RKO (cell line): ENCODE measurements around the gene CHAT.

Source experiments
- DNase-seq: peaks from one replicate; pipeline ENCODE4 v3.0.0-alpha.2; 2016; ENCODE audit warnings: low spot score

CHAT gene

DNA sequence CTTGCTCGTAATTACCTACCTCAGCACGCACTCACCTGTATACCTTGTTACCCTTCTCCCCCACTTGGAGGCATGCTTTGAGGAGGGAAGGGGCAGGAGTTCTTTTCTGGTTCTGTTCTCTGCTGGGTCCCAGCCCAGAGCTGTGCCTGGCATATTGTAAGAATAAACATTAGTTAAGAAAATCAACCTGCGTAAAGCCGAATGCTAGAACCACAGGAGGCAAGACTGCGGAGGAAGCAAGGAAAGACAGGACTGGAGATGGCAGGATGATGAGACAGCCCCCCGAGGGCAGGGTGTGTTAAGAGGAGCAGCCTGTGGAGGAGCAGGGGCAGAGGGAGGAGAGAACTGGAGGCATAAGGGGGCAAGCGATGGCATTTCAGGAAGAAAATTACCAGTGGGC, 75.1 kb downstream of the CHAT start:
- DNase-seq, result no peak

- DNase-seq, result no peak
These were observed 76.2 kb downstream of the CHAT start for GRCh38 chr10:49689882-49690510.

- DNase-seq, result no peak
These were observed 77.0 kb downstream of the CHAT start for GRCh38 chr10:49690698-49691356.

DNA sequence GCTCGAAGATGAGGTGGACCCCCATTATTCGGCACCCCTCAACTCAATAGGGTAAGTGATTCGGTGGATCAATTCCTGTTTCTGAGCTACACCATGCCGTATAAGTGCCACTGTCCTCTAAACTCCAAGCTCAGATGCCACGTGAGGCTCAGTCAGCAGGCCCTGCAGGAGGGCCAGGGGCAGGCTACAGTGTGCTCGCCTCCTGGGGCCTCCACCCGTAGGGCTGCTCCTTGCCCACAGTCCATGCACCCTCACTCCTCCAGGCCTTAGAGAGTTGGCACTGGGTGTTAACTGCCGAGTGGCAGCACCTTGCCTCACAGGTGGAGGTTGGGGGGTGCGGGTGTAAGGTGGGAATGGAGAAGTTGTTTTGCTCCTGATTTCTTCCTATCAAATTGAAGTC, 77.8 kb downstream of the CHAT start:
- DNase-seq, result no peak

GRCh38 chr10:49694466-49694865, 80.6 kb downstream of the CHAT start:
- no peak for DNase-seq

DNA sequence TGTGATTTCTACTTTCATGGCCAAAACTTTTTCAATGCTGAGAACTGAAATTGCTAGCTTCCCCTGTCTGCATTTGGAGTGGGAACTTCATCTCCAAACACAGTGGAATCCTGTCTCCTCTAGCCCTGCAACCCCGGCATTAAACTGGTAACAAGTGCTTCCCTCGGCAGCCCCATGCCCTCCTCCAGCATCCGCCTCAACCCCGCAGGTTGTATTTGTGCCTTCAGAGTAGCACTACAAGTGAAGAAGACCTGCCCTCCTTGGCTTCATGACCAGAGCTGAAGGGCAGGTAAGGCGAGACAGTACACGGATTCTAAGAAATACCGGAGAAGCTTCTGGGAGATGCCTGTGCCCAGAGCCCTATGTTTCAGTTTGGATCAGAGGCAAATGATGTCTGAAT, 82.5 kb downstream of the CHAT start:
- DNase-seq, result no peak

- no peak for DNase-seq
These were observed 84.8 kb downstream of the CHAT start for GRCh38 chr10:49698679-49699078.

DNA sequence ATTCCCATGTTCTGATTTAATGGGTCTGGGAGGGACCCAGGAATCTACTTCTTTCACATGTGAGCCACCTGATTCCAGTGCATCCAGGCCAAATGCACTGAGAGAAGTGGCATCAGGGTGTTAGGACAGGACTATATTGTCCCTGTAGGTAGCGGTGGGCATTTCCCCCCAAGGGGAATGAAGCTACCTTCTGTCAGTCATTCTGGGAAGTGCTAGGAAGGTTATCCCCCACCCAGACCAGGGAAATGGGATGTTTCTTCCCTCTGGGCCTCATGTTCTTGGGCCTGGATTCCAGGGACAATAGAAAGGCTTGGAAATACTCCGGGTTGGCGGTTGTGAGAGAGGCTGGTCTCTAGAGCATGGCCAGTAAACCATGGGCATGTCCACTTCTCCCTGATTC, 86.4 kb downstream of the CHAT start:
- no peak for DNase-seq

DNA sequence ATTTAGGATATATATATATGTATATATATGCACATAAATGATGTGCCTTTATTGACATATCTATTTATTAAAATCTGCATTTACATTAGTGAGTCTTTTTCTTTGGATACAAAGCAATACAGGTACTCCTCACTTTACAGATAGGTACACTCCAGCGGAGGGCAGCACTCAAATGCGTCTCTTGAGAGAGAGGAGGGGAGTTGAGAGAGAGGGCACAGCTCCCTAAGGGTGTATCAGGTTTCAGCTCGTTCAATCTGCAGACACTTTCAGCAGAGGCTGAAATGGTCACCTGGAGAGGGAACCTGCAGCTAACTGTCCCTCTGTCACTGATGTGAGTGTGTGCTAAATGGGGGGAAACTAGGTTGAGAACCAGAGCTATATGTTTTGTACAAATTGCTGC, 87.2 kb downstream of the CHAT start:
- no peak for DNase-seq

DNA sequence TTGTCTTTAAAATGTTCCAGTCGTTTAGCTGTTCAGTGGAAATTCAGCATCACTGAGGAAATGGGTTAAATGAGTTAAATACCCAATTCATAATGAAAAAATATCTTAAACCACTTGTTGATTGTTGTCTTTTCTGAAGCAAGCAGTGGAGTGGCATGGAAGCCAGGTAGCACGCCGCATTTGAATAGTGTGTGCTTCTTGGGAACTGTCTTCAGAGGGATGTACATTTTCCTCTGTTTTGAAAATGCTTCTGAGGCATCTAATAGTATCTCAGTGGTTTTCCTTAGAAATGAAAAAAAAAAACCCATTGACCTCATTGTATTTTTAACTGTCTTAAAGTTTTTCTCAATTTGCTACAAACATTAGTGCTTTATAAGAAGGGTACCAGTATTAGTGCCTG, 93.7 kb downstream of the CHAT start:
- no peak for DNase-seq

DNA sequence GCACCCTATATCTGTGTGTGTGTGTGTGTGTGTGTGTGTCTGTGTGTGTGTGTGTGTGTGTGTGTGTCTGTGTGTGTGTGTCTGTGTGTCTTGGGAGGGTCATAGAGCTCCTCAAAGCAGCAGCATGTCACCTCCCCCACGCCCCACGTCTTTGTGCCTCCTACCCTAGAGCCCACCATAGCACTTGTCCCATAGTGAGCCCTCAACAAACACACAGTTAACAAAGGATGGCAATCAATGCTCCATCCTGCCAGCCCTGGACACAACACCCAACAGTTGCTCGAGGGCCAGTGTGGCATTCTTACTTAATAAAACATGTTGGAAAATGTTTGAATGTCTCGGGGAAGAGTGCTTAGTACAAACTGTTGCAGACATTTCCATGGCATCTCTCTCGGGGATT, 96.1 kb downstream of the CHAT start:
- DNase-seq, result no peak

GRCh38 chr10:49710966-49711365, 97.1 kb downstream of the CHAT start:
- no peak for DNase-seq

DNA sequence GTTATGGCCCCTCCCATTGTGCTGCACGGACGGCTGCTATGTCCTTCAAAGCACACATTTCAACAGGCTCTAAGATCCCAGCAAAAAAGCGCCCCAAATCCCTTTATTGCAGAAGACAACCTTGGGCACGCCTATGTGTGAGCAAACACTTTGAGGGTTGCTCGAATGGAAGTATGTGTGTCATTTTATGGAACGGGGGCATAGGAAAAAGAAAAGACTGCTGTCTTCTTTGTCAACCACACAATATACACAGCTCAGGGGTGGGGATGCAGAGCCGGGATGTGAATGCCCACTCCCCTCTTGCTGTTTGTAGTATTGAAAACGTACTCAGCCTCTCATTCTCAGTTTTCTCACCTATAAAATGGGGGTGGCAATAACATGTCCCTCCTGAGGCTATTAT, 97.6 kb downstream of the CHAT start:
- no peak for DNase-seq

- DNase-seq, result no peak
These were observed 99.4 kb downstream of the CHAT start for GRCh38 chr10:49713266-49713665.
